ENCODE results near the gene CMTM5. TPM values are rescaled to one million over a fixed set of nuclear protein-coding genes. Genes with fewer than 3 reads are reported as not detected.
"Not testable (repeated sequence)": the region's sequence is repeated elsewhere in the genome, so short reads cannot be mapped to it uniquely, and the experiment has no call there.

CMTM5 gene
- total and polyA plus RNA-seq, 8 donors, result 0.61 to 1.3 (median 1.1) TPM; not detected in 4

DNA sequence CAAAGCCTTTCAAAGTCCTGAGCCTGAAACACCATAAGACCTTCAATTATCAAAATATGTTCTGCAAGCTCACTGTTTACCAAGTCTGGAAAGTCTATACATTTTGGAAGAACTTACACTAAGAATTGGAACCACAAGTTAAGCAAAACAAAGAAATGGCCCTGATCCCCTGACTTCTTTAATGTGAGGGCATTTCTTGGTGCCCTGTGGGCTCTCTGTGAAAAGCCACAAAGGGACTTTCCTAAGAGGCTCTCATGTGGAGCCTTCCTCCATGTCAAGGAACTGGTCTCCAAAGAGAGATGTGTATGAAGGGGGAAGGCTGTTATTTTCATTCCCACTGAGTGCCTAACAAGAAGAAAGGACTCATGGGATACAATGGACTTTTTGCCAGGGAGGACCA lies 44.7 kb downstream of the CMTM5 start:
- intact Hi-C loops (cut with DNase I; ENCODE audit: low total_unique reads), result no loop called here
- Histone ChIP-seq H3K4me1 (no peaks in the 10 kb centered on the region), H3K4me3 (no peak overlapping the region), H3K36me3 (no peaks in the 10 kb centered on the region), H3K9me3 (no peaks in the 10 kb centered on the region), H3K27ac (no peak overlapping the region), H3K27me3 (peaks cover 0 to 13% (median 0%) of the 10 kb centered on the region in 3 donors)
- DNase-seq, result no peak
- TF ChIP-seq EP300 (IDR thresholded peaks at IDR 0.05), result no peak
- TF ChIP-seq, protein P1, sequence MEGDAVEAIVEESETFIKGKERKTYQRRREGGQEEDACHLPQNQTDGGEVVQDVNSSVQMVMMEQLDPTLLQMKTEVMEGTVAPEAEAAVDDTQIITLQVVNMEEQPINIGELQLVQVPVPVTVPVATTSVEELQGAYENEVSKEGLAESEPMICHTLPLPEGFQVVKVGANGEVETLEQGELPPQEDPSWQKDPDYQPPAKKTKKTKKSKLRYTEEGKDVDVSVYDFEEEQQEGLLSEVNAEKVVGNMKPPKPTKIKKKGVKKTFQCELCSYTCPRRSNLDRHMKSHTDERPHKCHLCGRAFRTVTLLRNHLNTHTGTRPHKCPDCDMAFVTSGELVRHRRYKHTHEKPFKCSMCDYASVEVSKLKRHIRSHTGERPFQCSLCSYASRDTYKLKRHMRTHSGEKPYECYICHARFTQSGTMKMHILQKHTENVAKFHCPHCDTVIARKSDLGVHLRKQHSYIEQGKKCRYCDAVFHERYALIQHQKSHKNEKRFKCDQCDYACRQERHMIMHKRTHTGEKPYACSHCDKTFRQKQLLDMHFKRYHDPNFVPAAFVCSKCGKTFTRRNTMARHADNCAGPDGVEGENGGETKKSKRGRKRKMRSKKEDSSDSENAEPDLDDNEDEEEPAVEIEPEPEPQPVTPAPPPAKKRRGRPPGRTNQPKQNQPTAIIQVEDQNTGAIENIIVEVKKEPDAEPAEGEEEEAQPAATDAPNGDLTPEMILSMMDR (IDR thresholded peaks at IDR 0.05), result no peak
- TF ChIP-seq POLR2A (IDR thresholded peaks at IDR 0.05), result no peak
- no peak for TF ChIP-seq POLR2AphosphoS5 (IDR thresholded peaks at IDR 0.05)

DNA sequence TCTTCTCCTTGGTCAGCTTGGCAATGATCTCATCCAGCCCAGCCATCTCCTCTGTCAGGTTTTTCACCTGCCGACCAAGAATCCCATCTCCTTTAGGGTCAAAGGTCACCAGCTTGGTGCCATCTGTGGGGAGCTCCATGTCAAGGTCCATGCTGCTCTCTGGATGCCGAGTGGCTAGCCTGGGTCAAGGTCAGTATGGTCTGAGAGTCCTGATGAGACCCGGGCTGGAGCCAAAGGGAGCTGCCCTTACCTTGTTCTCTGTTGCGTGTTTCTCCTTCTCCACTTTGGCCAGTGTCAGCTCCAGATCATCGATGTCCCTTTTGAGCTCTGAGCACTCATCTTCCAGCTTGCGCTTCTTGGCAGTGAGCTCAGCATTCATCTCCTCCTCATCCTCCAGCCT lies 46.8 kb downstream of the CMTM5 start:
- peaks cover 0 to 8% (median 0%) of the 10 kb centered on the region in 3 donors for H3K27me3 ChIP-seq
- no peak overlapping the region for H3K27ac ChIP-seq
- DNase-seq, result no peak
- no peak overlapping the region for H3K4me3 ChIP-seq
- intact Hi-C loops (cut with DNase I; ENCODE audit: low total_unique reads), result no loop called here
- H3K36me3 ChIP-seq, result no peaks in the 10 kb centered on the region
- no peaks in the 10 kb centered on the region for H3K4me1 ChIP-seq
- TF ChIP-seq POLR2A (IDR thresholded peaks at IDR 0.05) (no peak), EP300 (IDR thresholded peaks at IDR 0.05) (no peak), POLR2AphosphoS5 (IDR thresholded peaks at IDR 0.05) (no peak)
- TF ChIP-seq, protein P1 (IDR thresholded peaks at IDR 0.05), result no peak
- H3K9me3 ChIP-seq, result no peaks in the 10 kb centered on the region
- WGBS, 5 donors, result 78 to 94% (median 84%) methylated on average over 6 of the region's 6 CpGs

DNA sequence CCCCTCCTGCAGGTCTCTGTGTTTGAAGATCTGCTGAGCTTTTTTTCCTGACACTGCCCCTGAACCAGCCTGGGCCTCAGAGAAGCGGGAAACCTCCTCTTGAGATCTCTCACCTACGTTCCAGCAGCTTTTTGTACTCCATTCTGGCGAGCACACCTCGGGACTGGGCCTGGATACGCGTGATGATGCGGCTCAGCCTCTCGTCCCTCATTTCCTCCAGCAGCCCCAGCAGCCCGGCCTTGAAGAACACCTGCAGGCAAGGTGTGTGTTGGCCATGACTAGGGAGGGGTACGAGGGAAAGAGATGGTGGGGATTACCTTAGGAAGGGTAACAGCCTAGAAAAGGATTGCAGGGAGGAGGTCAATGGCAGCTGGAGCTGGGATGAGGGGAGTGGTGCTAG lies 48.3 kb downstream of the CMTM5 start:
- WGBS, 5 donors, result 71 to 85% (median 75%) methylated on average over 10 of the region's 10 CpGs
- TF ChIP-seq POLR2A (IDR thresholded peaks at IDR 0.05), result no peak
- TF ChIP-seq, protein P1 (IDR thresholded peaks at IDR 0.05), result no peak
- no peak for TF ChIP-seq EP300 (IDR thresholded peaks at IDR 0.05)
- no peak for TF ChIP-seq POLR2AphosphoS5 (IDR thresholded peaks at IDR 0.05)

DNA sequence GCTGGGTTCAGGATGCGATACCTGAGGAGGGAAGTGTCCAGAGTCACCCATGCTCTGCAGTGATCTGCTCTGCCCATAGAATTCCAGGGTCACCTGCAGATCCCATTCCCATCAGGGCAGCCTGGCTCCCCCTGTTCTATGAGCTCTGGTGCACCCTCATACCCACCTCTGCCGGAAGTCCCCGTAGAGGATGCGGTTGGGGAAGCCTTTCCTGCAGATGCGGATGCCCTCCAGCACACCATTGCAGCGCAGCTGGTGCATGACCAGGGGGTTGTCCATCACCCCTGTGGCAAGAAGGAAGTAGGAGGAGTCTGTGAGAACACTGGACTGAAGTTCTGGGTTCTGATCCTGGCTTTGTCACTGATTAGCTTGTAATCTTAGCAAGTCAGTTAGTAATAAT lies 49.0 kb downstream of the CMTM5 start:
- DNase-seq; intact Hi-C loops (cut with DNase I; ENCODE audit: low total_unique reads); H3K36me3 ChIP-seq; H3K9me3 ChIP-seq; H3K27ac ChIP-seq; H3K4me3 ChIP-seq; H3K4me1 ChIP-seq: not testable (repeated sequence)
- peaks cover 0 to 10% (median 0%) of the 10 kb centered on the region in 3 donors for H3K27me3 ChIP-seq
- 86 to 90% (median 88%) methylated on average over 4 to 6 of the region's 6 CpGs for WGBS, 5 donors

More for the DNA sequence above, 48.3 kb downstream of the CMTM5 start:
- no peak for DNase-seq
- Histone ChIP-seq H3K27me3 (peaks cover 0 to 10% (median 0%) of the 10 kb centered on the region in 3 donors), H3K27ac (no peak overlapping the region), H3K9me3 (no peaks in the 10 kb centered on the region), H3K4me3 (no peak overlapping the region), H3K4me1 (no peaks in the 10 kb centered on the region), H3K36me3 (no peaks in the 10 kb centered on the region)
- intact Hi-C loops (cut with DNase I; ENCODE audit: low total_unique reads), result no loop called here

DNA sequence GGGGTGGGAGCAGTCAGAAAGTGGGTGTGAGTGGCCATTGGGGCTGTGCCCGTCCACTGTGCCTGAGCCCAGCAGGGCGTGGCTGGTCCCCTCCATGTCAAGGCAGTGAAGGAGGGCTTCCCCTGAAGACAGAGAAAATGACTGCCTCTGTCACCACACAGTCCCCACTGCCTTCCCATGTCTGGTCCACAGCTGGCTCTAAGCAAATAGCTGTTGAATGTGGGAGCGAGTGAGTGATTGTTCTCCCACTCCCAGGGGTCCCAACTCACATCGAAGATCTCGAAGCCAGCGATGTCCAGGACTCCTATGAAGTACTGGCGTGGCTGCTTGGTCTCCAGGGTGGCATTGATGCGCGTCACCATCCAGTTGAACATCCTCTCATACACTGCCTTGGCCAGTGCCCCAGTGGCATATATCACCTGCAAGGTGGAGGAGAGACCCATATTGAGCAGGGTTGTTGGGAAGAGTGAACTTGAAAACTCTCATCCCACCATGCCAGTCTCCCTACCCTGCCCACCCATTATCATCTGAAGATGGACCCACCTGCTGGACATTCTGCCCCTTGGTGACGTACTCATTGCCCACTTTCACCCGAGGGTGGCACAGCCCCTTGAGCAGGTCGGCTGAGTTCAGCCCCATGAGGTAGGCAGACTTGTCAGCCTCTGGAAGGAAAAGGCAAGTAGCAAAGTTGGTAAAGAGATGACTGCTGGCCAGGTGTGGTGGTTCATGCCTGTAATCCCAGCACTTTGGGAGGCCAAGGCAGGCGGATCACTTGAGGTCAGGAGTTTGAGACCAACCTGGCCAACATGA lies 52.0 kb downstream of the CMTM5 start:
- H3K9me3 ChIP-seq, result no peaks in the 10 kb centered on the region
- no peak for TF ChIP-seq POLR2A (IDR thresholded peaks at IDR 0.05)
- TF ChIP-seq, protein P1 (IDR thresholded peaks at IDR 0.05), result no peak
- TF ChIP-seq POLR2AphosphoS5 (IDR thresholded peaks at IDR 0.05), result no peak
- WGBS, 5 donors, result 84 to 94% (median 89%) methylated on average over 11 to 13 of the region's 13 CpGs
- H3K36me3 ChIP-seq, result no peaks in the 10 kb centered on the region
- DNase-seq, result no peak
- no peak overlapping the region for H3K4me3 ChIP-seq
- intact Hi-C loops (cut with DNase I; ENCODE audit: low total_unique reads), result no loop called here
- peaks cover 0 to 17% (median 0%) of the 10 kb centered on the region in 3 donors for H3K27me3 ChIP-seq
- no peaks in the 10 kb centered on the region for H3K4me1 ChIP-seq
- H3K27ac ChIP-seq, result no peak overlapping the region

Data from stomach (tissue), 9 donors.